Glutamatergic neuron (in vitro differentiated cells): ENCODE measurements around the gene F10. TPM values are rescaled to one million over a fixed set of nuclear protein-coding genes. Genes with fewer than 3 reads are reported as not detected.
A peak's percentile ranks its signal among the peaks of the same experiment; 100 is the strongest.

ENCODE experiments used
- DNase-seq: peaks from one replicate; pipeline ENCODE4 v3.0.0; 2022
- H3K27ac Mint-ChIP-seq: one replicate; pipeline ENCODE4 v1.8.0; 2020; ENCODE audit warnings: mild to moderate bottlenecking, mixed read lengths, inconsistent platforms; ENCODE audit not compliant: unreplicated experiment
- H3K27me3 Mint-ChIP-seq: one replicate; pipeline ENCODE4 v1.8.0; 2020; ENCODE audit warnings: mild to moderate bottlenecking, moderate library complexity, mixed read lengths, inconsistent platforms; ENCODE audit not compliant: unreplicated experiment
- H3K36me3 Mint-ChIP-seq: one replicate; pipeline ENCODE4 v1.8.0; 2020; ENCODE audit warnings: mild to moderate bottlenecking, mixed read lengths, inconsistent platforms; ENCODE audit not compliant: unreplicated experiment
- H3K4me1 Mint-ChIP-seq: one replicate; pipeline ENCODE4 v1.8.0; 2020; ENCODE audit warnings: mild to moderate bottlenecking, low read depth, mixed read lengths, inconsistent platforms; ENCODE audit not compliant: unreplicated experiment
- H3K4me3 Mint-ChIP-seq: one replicate; pipeline ENCODE4 v1.8.0; 2020; ENCODE audit warnings: mild to moderate bottlenecking, mixed read lengths, inconsistent platforms; ENCODE audit not compliant: unreplicated experiment
- H3K9me3 Mint-ChIP-seq: one replicate; pipeline ENCODE4 v1.8.0; 2020; ENCODE audit warnings: mild to moderate bottlenecking, moderate library complexity, mixed read lengths, inconsistent platforms; ENCODE audit not compliant: unreplicated experiment
- CTCF ChIP-seq: fragments of 200-600 bp; sonication (generic); IDR thresholded peaks from one replicate; pipeline ENCODE4 v1.5.0; 2021; ENCODE audit not compliant: partially characterized antibody, unreplicated experiment
- total RNA-seq: library from RNA; stranded (reverse); fragmentation: NEBNext Ultra II Directional; extraction: Animal tissue kit (Norgen Biotek cat#: 25700); gene quantifications from one replicate; pipeline ENCODE4 v1.2.1, GENCODE V29; 2021; ENCODE audit not compliant: unreplicated experiment

F10 gene
- total RNA-seq, 1 donor from 2014 or later: 0.74 TPM

- peaks cover 4% of the 10 kb centered on the region for H3K9me3 Mint-ChIP-seq
- no peaks in the 10 kb centered on the region for H3K36me3 Mint-ChIP-seq
- no peak overlapping the region for H3K4me3 Mint-ChIP-seq
- no peak for DNase-seq
- H3K27me3 Mint-ChIP-seq: peaks cover 3% of the 10 kb centered on the region
- no peak overlapping the region for H3K27ac Mint-ChIP-seq
- no peak for TF ChIP-seq CTCF
- peaks cover 10% of the 10 kb centered on the region for H3K4me1 Mint-ChIP-seq
Measured at GRCh38 chr13:113183450-113184129, 61.0 kb downstream of the F10 start.

- DNase-seq: no peak
- H3K27ac Mint-ChIP-seq: no peak overlapping the region
- peaks cover 9% of the 10 kb centered on the region for H3K4me1 Mint-ChIP-seq
- no peak for TF ChIP-seq CTCF
- H3K9me3 Mint-ChIP-seq: peaks cover 4% of the 10 kb centered on the region
- peaks cover 3% of the 10 kb centered on the region for H3K27me3 Mint-ChIP-seq
- no peaks in the 10 kb centered on the region for H3K36me3 Mint-ChIP-seq
- no peak overlapping the region for H3K4me3 Mint-ChIP-seq
Measured at GRCh38 chr13:113184568-113185440, 62.2 kb downstream of the F10 start.

- Mint-ChIP-seq H3K27me3 (peaks cover 3% of the 10 kb centered on the region), H3K4me1 (peaks cover 9% of the 10 kb centered on the region), H3K36me3 (no peaks in the 10 kb centered on the region), H3K27ac (no peak overlapping the region), H3K9me3 (peaks cover 4% of the 10 kb centered on the region), H3K4me3 (no peak overlapping the region)
- TF ChIP-seq CTCF: no peak
- DNase-seq: no peak
Measured at GRCh38 chr13:113186061-113186900, 63.7 kb downstream of the F10 start.

GRCh38 chr13:113187263-113187669 is 64.7 kb downstream of the F10 start:
- peak; percentile 48 for DNase-seq
- H3K36me3 Mint-ChIP-seq: no peaks in the 10 kb centered on the region

More at GRCh38 chr13:113187263-113187669, 64.7 kb downstream of the F10 start:
- no peak overlapping the region for H3K4me3 Mint-ChIP-seq
- TF ChIP-seq CTCF: no peak
- peak overlapping the region; percentile 31 for H3K27ac Mint-ChIP-seq
- peaks cover 9% of the 10 kb centered on the region for H3K4me1 Mint-ChIP-seq
- H3K9me3 Mint-ChIP-seq: peaks cover 4% of the 10 kb centered on the region
- peaks cover 3% of the 10 kb centered on the region for H3K27me3 Mint-ChIP-seq
